Suppressor macrophage treated with lipopolysaccharide for 4 hours (primary cell): Measurements from ENCODE around the gene CNOT4.
"Not testable (repeated sequence)": the region's sequence is repeated elsewhere in the genome, so short reads cannot be mapped to it uniquely, and the experiment has no call there.

ENCODE experiments used
- DNase-seq: peaks from one replicate; pipeline ENCODE4 v3.0.0-alpha.2; 2020

CNOT4 gene

GRCh38 chr7:135510592-135511183, 786 bp upstream of the CNOT4 start:
- DNase-seq, result peak; percentile 19

- DNase-seq, result no peak
Measured at GRCh38 chr7:135509589-135509838, 388 bp downstream of the CNOT4 start.

GRCh38 chr7:135508883-135509588, 866 bp downstream of the CNOT4 start:
- DNase-seq, result peak; percentile 51

GRCh38 chr7:135501402-135501801, 8.5 kb downstream of the CNOT4 start:
- no peak for DNase-seq

- peak; percentile 78 for DNase-seq
Measured at GRCh38 chr7:135499818-135500217, 10.1 kb downstream of the CNOT4 start.

- not testable (repeated sequence) for DNase-seq
Measured at GRCh38 chr7:135497161-135497560, 12.7 kb downstream of the CNOT4 start.

- DNase-seq, result no peak
Measured at GRCh38 chr7:135493362-135493761, 16.5 kb downstream of the CNOT4 start.

- DNase-seq, result no peak
Measured at GRCh38 chr7:135492151-135492550, 17.8 kb downstream of the CNOT4 start.

- no peak for DNase-seq
Measured at GRCh38 chr7:135490783-135491182, 19.1 kb downstream of the CNOT4 start.

GRCh38 chr7:135489791-135490190, 20.1 kb downstream of the CNOT4 start:
- DNase-seq, result no peak

- DNase-seq, result no peak
Measured at GRCh38 chr7:135486261-135486920, 23.5 kb downstream of the CNOT4 start.

GRCh38 chr7:135481598-135481979, 28.3 kb downstream of the CNOT4 start:
- DNase-seq, result no peak

GRCh38 chr7:135480966-135481597, 28.8 kb downstream of the CNOT4 start:
- no peak for DNase-seq

GRCh38 chr7:135475521-135475920, 34.4 kb downstream of the CNOT4 start:
- no peak for DNase-seq

- not testable (repeated sequence) for DNase-seq
Measured at GRCh38 chr7:135469705-135470104, 40.2 kb downstream of the CNOT4 start.

GRCh38 chr7:135467207-135467711, 42.6 kb downstream of the CNOT4 start:
- no peak for DNase-seq

GRCh38 chr7:135466442-135467206, 43.3 kb downstream of the CNOT4 start:
- no peak for DNase-seq

- DNase-seq, result peak; percentile 15
Measured at GRCh38 chr7:135463908-135464307, 46.0 kb downstream of the CNOT4 start.

GRCh38 chr7:135459951-135460567, 49.8 kb downstream of the CNOT4 start:
- DNase-seq, result peak; percentile 41

GRCh38 chr7:135459076-135459475, 50.8 kb downstream of the CNOT4 start:
- DNase-seq, result no peak

- no peak for DNase-seq
Measured at GRCh38 chr7:135454060-135454459, 55.8 kb downstream of the CNOT4 start.

GRCh38 chr7:135449436-135449835, 60.5 kb downstream of the CNOT4 start:
- no peak for DNase-seq

GRCh38 chr7:135448753-135449152, 61.1 kb downstream of the CNOT4 start:
- no peak for DNase-seq
